CD14-positive monocyte (primary cell): ENCODE measurements around the gene RASGRP2. TPM values are rescaled to one million over a fixed set of nuclear protein-coding genes. Genes with fewer than 3 reads are reported as not detected.

ENCODE experiments used
- DNase-seq, 3 donors: peaks; one replicate each; pipeline ENCODE4 v3.0.0-alpha.2; 2011 to 2022
- H2AFZ ChIP-seq: 2 replicates; pipeline ENCODE4 v1.6.0; 2012; ENCODE audit warnings: mild to moderate bottlenecking, low read depth, low read length, inconsistent platforms; ENCODE audit not compliant: insufficient read depth, poor library complexity, severe bottlenecking
- H3K27ac ChIP-seq, 2 donors: 1 replicate in 1 of 2; 2 replicates in 1 of 2; pipeline ENCODE4 v1.5.1; 2012 to 2013; ENCODE audit warnings: low read length in 2 of 2, control low read depth in 1 of 2, inconsistent platforms in 1 of 2, low read depth in 1 of 2, mild to moderate bottlenecking in 1 of 2
- H3K27me3 ChIP-seq, 2 donors: one replicate each; pipeline versions ENCODE4 v1.6.0 to v1.6.1; 2011 to 2013; ENCODE audit warnings: low read length in 2 of 2; ENCODE audit not compliant: control insufficient read depth in 2 of 2, insufficient read depth in 2 of 2
- H3K36me3 ChIP-seq, 2 donors: replicated peaks in 1 of 2; 1 replicate in 1 of 2; 2 replicates in 1 of 2; pipeline versions ENCODE4 v1.5.1 to v1.6.1; 2012 to 2013; ENCODE audit warnings: low read length in 2 of 2, control low read depth in 1 of 2, inconsistent platforms in 1 of 2, mild to moderate bottlenecking in 1 of 2; ENCODE audit not compliant: insufficient read depth in 2 of 2, control insufficient read depth in 1 of 2
- H3K4me1 ChIP-seq, 2 donors: 1 replicate in 1 of 2; 2 replicates in 1 of 2; pipeline versions ENCODE4 v1.5.1 to v1.6.1; 2012 to 2013; ENCODE audit warnings: low read length in 2 of 2, control low read depth in 1 of 2, inconsistent platforms in 1 of 2, mild to moderate bottlenecking in 1 of 2, moderate library complexity in 1 of 2; ENCODE audit not compliant: insufficient read depth in 2 of 2, control insufficient read depth in 1 of 2
- H3K4me2 ChIP-seq: replicated peaks from 2 replicates; pipeline ENCODE3; 2012; ENCODE audit warnings: low read length, moderate library complexity, mild to moderate bottlenecking; ENCODE audit not compliant: poor library complexity, severe bottlenecking; ENCODE audit errors: extremely low read depth
- H3K4me3 ChIP-seq, 3 experiments: fragments of 200-600 bp in 1 of 3; sonication (generic) in 1 of 3; replicated peaks in 1 of 3; 1 replicate in 2 of 3; 2 replicates in 1 of 3; pipeline ENCODE4 v1.5.1; 2011 to 2013; ENCODE audit warnings: low read length in 3 of 3, mild to moderate bottlenecking in 3 of 3, control low read depth in 2 of 3, low read depth in 2 of 3, inconsistent platforms in 1 of 3, moderate library complexity in 1 of 3
- H3K79me2 ChIP-seq: 2 replicates; pipeline ENCODE4 v1.6.0; 2012; ENCODE audit warnings: mild to moderate bottlenecking, control low read depth, inconsistent platforms, low read length, moderate library complexity; ENCODE audit not compliant: insufficient read depth
- H3K9ac ChIP-seq: 2 replicates; pipeline ENCODE4 v1.6.0; 2017; ENCODE audit warnings: low read length, mild to moderate bottlenecking; ENCODE audit not compliant: insufficient read depth, poor library complexity, severe bottlenecking
- H3K9me3 ChIP-seq, 2 donors: replicated peaks in 1 of 2; 1 replicate in 1 of 2; 2 replicates in 1 of 2; pipeline versions ENCODE4 v1.5.1 to v1.6.1; 2012 to 2013; ENCODE audit warnings: low read length in 2 of 2, control low read depth in 1 of 2; ENCODE audit not compliant: control insufficient read depth in 1 of 2, insufficient read depth in 1 of 2
- H4K20me1 ChIP-seq: 2 replicates; pipeline ENCODE4 v1.6.0; 2012; ENCODE audit warnings: mild to moderate bottlenecking, low read length, control low read depth, moderate library complexity; ENCODE audit not compliant: insufficient read depth
- H3K27ac Mint-ChIP-seq, 7 donors: one replicate each; pipeline ENCODE4 v1.8.0; 2020; ENCODE audit warnings: mild to moderate bottlenecking in 7 of 7, mixed read lengths in 7 of 7, moderate library complexity in 6 of 7, inconsistent platforms in 2 of 7
- H3K27me3 Mint-ChIP-seq, 3 donors: one replicate each; pipeline ENCODE4 v1.8.0; 2021 to 2022; ENCODE audit warnings: low read depth in 3 of 3, mild to moderate bottlenecking in 3 of 3, mixed read lengths in 3 of 3, moderate library complexity in 3 of 3, inconsistent platforms in 1 of 3
- H3K36me3 Mint-ChIP-seq, 2 donors: one replicate each; pipeline ENCODE4 v1.8.0; 2020; ENCODE audit warnings: mixed read lengths in 2 of 2, inconsistent platforms in 1 of 2, mild to moderate bottlenecking in 1 of 2
- H3K4me1 Mint-ChIP-seq: one replicate; pipeline ENCODE4 v1.8.0; 2020; ENCODE audit warnings: mild to moderate bottlenecking, mixed read lengths
- H3K4me3 Mint-ChIP-seq, 2 donors: one replicate each; pipeline ENCODE4 v1.8.0; 2020; ENCODE audit warnings: mild to moderate bottlenecking in 2 of 2, mixed read lengths in 2 of 2, moderate library complexity in 1 of 2
- H3K9me3 Mint-ChIP-seq, 7 donors: one replicate each; pipeline ENCODE4 v1.8.0; 2020 to 2022; ENCODE audit warnings: mixed read lengths in 7 of 7, mild to moderate bottlenecking in 6 of 7, moderate library complexity in 6 of 7, inconsistent platforms in 2 of 7
- CTCF ChIP-seq: fragments of 200-600 bp; IDR thresholded peaks from one replicate; pipeline ENCODE4 v1.8.0; 2022; ENCODE audit warnings: antibody characterized with exemption, mild to moderate bottlenecking
- WGBS: methylation state at CpG from one replicate; pipeline ENCODE4 v1.1.5; 2013; ENCODE audit warnings: missing lambda C conversion rate; ENCODE audit not compliant: insufficient coverage; 5-methylcytosine and 5-hydroxymethylcytosine counted together
- intact Hi-C, 2 donors: fragments of 100-400 bp; cut with micrococcal nuclease; formaldehyde crosslinking; loops; one replicate each; pipeline versions ENCODE4 v1.15.0 to v1.15.1; 2023
- polyA plus RNA-seq, 3 donors: library from polyadenylated mRNA; depleted of rRNA in 1 of 3; unstranded in 2 of 3; stranded (reverse) in 1 of 3; fragments of 300-500 nt in 2 of 3; fragments of >200 nt in 1 of 3; fragmentation: Illumina TruSeq in 2 of 3; gene quantifications; 1 replicate in 2 of 3; 2 replicates in 1 of 3; pipeline ENCODE4 v1.2.3, GENCODE V29; 2012 to 2021

RASGRP2 gene
- polyA plus RNA-seq, 3 donors: 67.6 to 242 (median 68.8) TPM

- H2AFZ ChIP-seq: no peak overlapping the region
- H3K9ac ChIP-seq: no peak overlapping the region
- peaks cover 83 to 89% of the 10 kb centered on the region in 2 donors for H3K36me3 ChIP-seq
- H4K20me1 ChIP-seq: peaks cover 98% of the 10 kb centered on the region
- H3K79me2 ChIP-seq: peaks cover 98% of the 10 kb centered on the region
- peak overlapping the region; percentile 58 to 75 for H3K4me3 Mint-ChIP-seq
- H3K4me3 ChIP-seq: peak overlapping the region; percentile 8 to 73 (median 35)
- no peaks in the 10 kb centered on the region for H3K9me3 Mint-ChIP-seq
- H3K9me3 ChIP-seq: no peaks in the 10 kb centered on the region
- peak; percentile 47 to 83 (median 78) for DNase-seq
- peaks cover 0 to 1% (median 0%) of the 10 kb centered on the region in 3 donors for H3K27me3 Mint-ChIP-seq
- TF ChIP-seq CTCF: no peak
- peaks cover 38 to 55% of the 10 kb centered on the region in 2 donors for H3K4me1 ChIP-seq
- peaks cover 96 to 99% of the 10 kb centered on the region in 2 donors for H3K36me3 Mint-ChIP-seq
- peaks cover 61% of the 10 kb centered on the region for H3K4me1 Mint-ChIP-seq
- peak overlapping the region; percentile 85 to 94 (median 92) for H3K27ac Mint-ChIP-seq
- intact Hi-C loops: loop anchor here in 1 of 2 donors (2.0 kb wide), 1 partner anchor 28 kb away; the partner anchor contains the start of gene RASGRP2
- no peaks in the 10 kb centered on the region for H3K27me3 ChIP-seq
- peak overlapping the region; percentile 53 to 73 for H3K27ac ChIP-seq
- peak overlapping the region; percentile 84 for H3K4me2 ChIP-seq
- WGBS: no CpG with 5 or more reads among the region's 3 CpGs
Observed at GRCh38 chr11:64772303-64773018, 28.5 kb upstream of the RASGRP2 start.

- Histone ChIP-seq H4K20me1 (peaks cover 98% of the 10 kb centered on the region), H3K4me1 (peaks cover 32 to 51% of the 10 kb centered on the region in 2 donors), H3K9me3 (no peaks in the 10 kb centered on the region), H3K4me3 (peak overlapping the region; percentile 8 to 73 (median 35)), H3K27ac (peak overlapping the region in 1 of 2 donors; percentile 73), H3K4me2 (peak overlapping the region; percentile 84), H3K27me3 (no peaks in the 10 kb centered on the region), H3K36me3 (peaks cover 89 to 94% of the 10 kb centered on the region in 2 donors), H3K9ac (no peak overlapping the region), H2AFZ (no peak overlapping the region), H3K79me2 (peaks cover 98% of the 10 kb centered on the region)
- Mint-ChIP-seq H3K4me3 (peak overlapping the region; percentile 58 to 75), H3K27me3 (peaks cover 0 to 1% (median 0%) of the 10 kb centered on the region in 3 donors), H3K4me1 (peaks cover 56% of the 10 kb centered on the region), H3K27ac (peak overlapping the region; percentile 85 to 94 (median 92)), H3K9me3 (no peaks in the 10 kb centered on the region), H3K36me3 (peaks cover 97 to 99% of the 10 kb centered on the region in 2 donors)
- intact Hi-C loops: loop anchor here (2.0 kb wide), 1 partner anchor 27 kb away; the partner anchor contains the start of gene RASGRP2 (in 2 of the 2)
- peak; percentile 33 to 48 (median 46) for DNase-seq
- WGBS: no CpG with 5 or more reads among the region's 2 CpGs
- TF ChIP-seq CTCF: no peak
Observed at GRCh38 chr11:64771861-64772260, 27.9 kb upstream of the RASGRP2 start.
